HG03280 (cell line): ENCODE measurements around the gene TTC21A.

Experiments used
- ATAC-seq: cut with Tn5 transposase; IDR thresholded peaks from one replicate; pipeline ENCODE4 v1.9.1; 2021; ENCODE audit warnings: mild to moderate bottlenecking, moderate library complexity; ENCODE audit not compliant: unreplicated experiment

TTC21A gene

DNA sequence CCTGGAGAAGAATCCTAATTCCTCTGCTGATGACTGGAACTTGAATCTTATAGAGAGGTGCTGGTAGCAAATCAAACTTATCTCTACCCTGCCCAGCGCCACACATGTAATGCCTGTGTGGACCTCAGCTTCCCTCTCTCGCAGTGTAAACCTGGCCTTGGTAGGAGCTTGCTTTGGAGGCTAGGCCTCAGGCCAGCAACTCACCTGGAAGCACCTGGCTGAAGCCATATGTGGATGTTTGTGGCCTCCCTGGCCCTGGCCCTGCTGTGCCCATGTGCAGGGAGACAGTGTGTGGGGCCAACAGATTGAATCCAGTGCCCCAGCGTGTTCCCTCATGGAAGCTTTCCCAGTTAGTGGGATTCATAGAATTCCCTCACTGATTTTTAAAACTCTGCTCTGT is 8.4 kb downstream of the TTC21A start:
- no peak for ATAC-seq

- ATAC-seq: no peak
Observed at GRCh38 chr3:39118079-39118478, 10.6 kb downstream of the TTC21A start.

GRCh38 chr3:39118931-39119660 is 11.6 kb downstream of the TTC21A start:
- no peak for ATAC-seq

DNA sequence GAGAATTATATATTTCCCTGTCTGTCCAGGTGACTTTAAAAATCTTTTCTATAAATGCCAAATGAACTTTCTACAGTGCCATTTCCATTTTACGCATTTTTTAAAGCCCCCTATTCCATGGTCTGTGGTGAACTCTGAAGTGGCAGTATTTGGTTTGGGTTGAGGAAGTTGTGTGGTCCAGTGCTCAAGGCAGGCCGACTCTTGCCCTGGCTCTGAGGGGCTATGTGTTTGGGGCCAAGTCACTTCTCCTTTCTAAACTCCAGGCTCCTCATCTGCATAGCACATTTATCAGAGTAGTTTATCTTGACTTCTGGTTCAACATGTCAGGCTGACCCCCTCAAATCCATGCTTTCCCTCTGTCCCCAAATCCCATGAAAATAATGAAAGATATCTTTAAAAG is 14.1 kb downstream of the TTC21A start:
- no peak for ATAC-seq

DNA sequence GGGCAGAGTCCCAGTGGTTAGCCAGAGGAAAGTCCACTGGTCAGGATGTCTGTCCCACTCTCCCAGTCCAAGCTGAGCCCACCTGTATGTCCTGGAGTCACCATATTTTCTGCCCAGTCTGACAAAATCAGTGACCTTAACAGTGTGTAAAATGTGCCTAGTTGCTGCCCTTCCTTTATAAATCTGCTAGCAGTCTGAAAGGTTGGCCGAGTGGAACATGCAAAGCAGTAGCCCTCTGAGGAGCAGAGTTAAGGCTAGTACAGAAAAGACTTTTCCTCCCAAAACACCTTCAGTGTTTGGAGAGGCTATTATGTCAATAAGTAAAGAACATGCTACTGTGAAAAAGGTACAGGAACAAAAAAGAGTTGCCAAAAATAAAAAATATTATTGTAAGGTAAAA is 15.3 kb downstream of the TTC21A start:
- no peak for ATAC-seq

- no peak for ATAC-seq
Observed at GRCh38 chr3:39124876-39125840, 17.7 kb downstream of the TTC21A start.

- no peak for ATAC-seq
Observed at GRCh38 chr3:39125841-39126500, 18.5 kb downstream of the TTC21A start.

DNA sequence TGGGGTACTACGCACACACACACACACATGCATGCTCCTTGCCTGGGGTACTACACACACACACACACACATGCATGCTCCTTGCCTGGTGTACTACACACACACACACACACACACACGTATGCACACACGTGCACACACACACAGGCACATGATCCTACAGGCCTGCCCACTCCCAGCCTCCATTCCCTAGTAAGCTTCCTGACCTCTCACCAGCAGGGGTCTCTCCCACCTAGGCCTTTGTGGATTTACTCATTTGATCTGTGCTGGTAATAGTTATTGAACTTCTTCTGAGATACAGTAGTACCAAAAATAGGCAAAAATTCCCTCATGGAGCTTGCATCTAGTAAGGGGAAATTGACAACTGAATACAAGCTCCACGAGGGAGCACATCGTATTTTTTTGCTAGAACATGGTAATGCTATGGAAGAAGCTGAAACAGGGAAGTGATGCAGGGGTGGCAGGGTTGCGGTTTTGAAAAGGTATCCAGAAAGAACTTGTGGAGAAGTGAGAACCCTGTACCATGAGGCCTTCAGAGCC is 19.1 kb downstream of the TTC21A start:
- no peak for ATAC-seq

DNA sequence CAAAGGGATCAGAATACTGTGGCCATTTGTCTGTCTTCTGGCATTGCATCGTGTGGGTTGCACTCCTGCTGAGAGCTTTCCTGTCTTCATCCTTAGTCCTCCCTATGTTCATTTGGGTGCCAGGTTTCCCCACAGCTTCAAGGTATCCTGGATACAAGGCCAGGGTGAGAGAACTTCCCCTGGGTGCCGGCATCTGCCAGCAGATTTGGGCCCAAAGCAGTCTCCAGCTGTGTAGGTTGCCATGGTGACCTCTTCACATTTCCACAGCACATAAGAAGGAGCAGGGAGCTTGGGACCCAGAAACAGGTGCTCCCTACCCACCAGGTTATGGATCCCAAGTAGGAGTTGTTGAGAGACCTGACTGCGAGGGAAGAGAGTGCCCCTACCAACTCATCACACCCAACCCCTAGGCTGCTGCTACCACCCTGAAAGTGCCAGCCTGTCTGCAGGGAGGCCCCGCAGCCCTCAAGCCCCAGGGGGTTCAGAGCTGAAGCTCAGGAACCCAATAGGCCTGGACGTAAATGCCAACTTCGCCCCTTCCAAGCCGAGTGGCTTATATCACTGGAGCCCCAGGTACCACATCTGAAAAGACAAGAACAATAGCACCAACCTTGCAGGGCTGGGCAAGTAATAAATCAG is 19.9 kb downstream of the TTC21A start:
- ATAC-seq: no peak

GRCh38 chr3:39127908-39128304 is 20.4 kb downstream of the TTC21A start:
- ATAC-seq: no peak

GRCh38 chr3:39128951-39129350 is 21.5 kb downstream of the TTC21A start:
- no peak for ATAC-seq

DNA sequence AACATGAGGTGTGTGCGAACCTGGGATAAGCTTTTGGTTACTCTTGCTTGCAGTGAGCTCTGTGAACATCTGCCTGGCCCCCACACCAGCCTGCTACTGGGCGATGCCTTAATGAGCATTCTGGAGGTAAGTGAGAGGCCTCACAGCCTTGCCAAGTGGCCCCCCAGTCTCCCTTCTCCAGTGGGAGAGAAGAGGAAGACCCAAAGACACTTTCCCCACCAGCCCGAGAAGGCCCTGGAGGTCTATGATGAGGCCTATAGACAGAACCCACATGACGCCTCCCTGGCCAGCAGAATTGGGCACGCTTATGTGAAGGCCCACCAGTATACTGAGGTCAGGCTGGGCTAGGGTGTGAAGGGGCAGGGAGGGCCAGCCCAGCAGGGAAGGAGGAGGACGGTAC is 22.5 kb downstream of the TTC21A start:
- no peak for ATAC-seq

- no peak for ATAC-seq
Observed at GRCh38 chr3:39130693-39131265, 23.3 kb downstream of the TTC21A start.

DNA sequence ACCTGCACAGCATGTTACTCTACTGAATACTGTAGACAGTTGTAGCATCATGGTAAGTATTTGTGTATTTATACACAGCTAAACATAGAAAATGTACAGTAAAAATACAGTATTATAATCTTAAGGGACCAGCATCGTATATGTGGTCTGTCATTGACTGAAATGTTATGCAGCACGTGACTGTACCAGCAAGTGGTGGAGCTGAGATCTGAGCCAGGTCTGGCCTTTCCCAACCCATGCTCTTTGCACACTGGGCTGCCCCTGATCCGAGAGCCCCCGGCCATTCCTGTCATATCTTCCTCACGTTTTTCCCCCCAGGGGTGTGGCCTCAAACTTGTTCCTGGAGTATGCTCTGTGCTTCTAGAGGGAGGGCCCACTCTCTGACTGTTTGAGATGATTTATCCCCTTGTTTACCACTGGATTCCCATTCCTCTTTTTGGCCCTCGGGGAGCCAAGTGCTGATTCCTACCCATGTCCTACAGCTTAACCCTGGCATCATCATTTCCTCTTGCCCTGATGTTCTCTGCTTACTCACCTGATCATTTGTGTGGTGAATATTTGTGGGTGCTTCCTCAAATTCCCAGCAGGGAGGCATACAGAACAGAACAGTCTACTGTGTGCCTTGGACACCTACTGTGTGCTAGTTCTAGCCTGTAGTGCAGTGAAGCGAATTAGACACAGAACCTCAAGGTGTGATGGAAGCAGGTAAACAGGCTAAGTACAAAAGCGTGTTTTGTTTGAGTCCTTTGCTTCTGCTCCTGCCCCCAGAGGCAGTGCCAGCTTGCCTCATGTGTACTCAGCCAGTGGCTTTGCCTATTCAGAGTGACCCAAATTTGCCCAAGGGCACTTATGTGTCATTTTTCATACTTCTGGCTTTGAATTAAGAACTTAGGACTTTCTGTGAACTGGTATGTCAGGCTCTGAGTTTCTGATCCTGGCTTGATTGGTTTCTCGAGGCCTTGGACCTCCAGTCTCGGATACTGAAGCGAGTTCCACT is 24.9 kb downstream of the TTC21A start:
- ATAC-seq: no peak

GRCh38 chr3:39133093-39133490 is 25.6 kb downstream of the TTC21A start:
- no peak for ATAC-seq

DNA sequence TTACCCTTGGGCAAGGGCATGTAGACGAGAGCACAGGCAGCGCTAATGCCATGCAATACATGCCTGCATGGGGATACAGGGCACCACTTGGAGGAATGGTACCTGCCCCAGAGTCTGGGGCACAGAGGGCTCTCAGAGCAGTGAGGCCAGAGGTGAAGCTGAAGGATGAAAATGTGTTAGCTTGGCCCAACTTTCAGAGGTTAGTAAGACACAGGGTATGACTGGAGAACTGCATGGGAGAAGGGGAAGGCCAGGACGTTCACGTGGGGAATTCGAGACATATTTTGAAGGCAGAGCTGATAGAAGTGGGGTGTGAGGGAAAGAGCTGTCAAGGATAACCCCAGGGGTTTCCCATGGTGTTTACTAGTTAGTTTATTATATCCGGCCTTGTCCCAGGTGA is 26.3 kb downstream of the TTC21A start:
- no peak for ATAC-seq

DNA sequence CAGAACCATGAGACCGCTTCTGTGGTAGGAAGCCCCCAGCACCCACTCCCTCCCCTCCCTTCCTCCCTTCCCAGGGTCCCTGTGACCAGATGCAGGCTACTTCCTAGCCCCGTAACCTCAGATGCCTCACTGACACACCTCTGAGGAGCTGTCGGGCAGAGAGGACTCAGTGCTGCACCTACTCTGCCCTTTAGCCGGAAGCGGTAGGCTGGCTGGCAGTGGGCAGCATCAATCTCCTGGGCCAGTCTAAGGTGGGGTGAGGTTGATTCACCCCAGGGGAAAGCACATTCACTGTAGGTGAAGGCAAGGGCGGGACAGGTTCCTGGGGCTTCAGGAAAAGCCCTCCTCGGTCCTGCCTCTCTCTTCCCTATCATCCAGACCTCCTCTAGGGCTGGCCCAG is 26.8 kb downstream of the TTC21A start:
- no peak for ATAC-seq

GRCh38 chr3:39135170-39135805 is 27.8 kb downstream of the TTC21A start:
- no peak for ATAC-seq
